Neural cell (in vitro differentiated cells): ENCODE data around the gene ATP1B1.

Source experiments
- EP300 ChIP-seq: fragments of 450-650 bp; conservative IDR thresholded peaks from 2 replicates; pipeline ENCODE4 v1.6.1; 2014; ENCODE audit warnings: antibody characterized with exemption, mild to moderate bottlenecking, moderate library complexity; ENCODE audit not compliant: poor library complexity, severe bottlenecking
- EZH2 ChIP-seq: fragments of 200-600, 300-800 bp; shearing (Covaris generic), sonication (generic); IDR thresholded peaks from 2 replicates; pipeline ENCODE4 v1.6.1; 2014; ENCODE audit warnings: antibody characterized with exemption, low read length, borderline replicate concordance, mild to moderate bottlenecking; ENCODE audit not compliant: insufficient read depth, poor library complexity, severe bottlenecking
- POLR2AphosphoS5 ChIP-seq: IDR thresholded peaks from 2 replicates; pipeline ENCODE4 v1.6.1; 2012
- RAD21 ChIP-seq: fragments of 450-650 bp; conservative IDR thresholded peaks from 2 replicates; pipeline ENCODE4 v1.6.1; 2014; ENCODE audit warnings: antibody characterized with exemption, mild to moderate bottlenecking, moderate library complexity
- TAF1 ChIP-seq: IDR thresholded peaks from 2 replicates; pipeline ENCODE4 v1.6.1; 2012; ENCODE audit warnings: low read depth
- TF ChIP-seq, protein P1 (sequence below): fragments of 450-650 bp; IDR thresholded peaks from 2 replicates; pipeline ENCODE4 v1.5.1; 2014; ENCODE audit warnings: antibody characterized with exemption, mild to moderate bottlenecking, moderate library complexity; ENCODE audit not compliant: poor library complexity, severe bottlenecking

DNA sequence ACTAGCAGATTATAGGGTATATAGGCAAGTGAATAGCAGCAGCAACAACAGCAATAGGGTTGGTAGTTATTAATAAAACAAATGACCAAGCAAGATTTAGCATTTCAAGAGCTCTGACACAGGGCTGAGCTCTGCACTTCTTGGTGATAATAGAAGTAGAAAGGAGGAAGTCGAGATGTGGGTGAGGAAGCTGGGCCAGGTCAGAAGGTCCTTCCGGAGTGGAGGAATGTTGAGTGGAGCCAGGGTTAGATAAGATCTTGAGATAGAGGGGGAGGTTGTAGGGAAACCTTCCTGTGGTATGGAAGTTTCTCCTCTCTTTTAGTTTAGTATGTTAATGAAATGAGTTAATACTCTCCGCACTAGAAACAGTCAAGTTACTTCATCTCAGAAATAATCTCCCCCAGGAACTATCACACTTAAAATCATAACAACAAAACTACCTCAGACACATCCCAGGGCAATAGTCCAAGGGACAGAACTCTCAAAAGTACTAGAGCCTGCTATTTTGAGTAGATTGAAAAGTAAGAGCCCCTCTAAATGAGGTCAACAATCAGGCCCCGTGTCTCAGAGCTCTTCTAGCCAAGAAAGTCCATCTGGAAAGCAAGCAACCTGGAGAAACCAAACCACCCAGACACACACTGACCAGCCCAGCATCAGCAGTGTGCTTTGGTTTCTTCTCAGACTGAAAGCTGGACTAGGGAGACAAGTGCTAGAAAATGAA is 45.4 kb upstream of the ATP1B1 start:
- TF ChIP-seq, protein P1, sequence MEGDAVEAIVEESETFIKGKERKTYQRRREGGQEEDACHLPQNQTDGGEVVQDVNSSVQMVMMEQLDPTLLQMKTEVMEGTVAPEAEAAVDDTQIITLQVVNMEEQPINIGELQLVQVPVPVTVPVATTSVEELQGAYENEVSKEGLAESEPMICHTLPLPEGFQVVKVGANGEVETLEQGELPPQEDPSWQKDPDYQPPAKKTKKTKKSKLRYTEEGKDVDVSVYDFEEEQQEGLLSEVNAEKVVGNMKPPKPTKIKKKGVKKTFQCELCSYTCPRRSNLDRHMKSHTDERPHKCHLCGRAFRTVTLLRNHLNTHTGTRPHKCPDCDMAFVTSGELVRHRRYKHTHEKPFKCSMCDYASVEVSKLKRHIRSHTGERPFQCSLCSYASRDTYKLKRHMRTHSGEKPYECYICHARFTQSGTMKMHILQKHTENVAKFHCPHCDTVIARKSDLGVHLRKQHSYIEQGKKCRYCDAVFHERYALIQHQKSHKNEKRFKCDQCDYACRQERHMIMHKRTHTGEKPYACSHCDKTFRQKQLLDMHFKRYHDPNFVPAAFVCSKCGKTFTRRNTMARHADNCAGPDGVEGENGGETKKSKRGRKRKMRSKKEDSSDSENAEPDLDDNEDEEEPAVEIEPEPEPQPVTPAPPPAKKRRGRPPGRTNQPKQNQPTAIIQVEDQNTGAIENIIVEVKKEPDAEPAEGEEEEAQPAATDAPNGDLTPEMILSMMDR: no peak
- TF ChIP-seq POLR2AphosphoS5: no peak
- TF ChIP-seq EP300: no peak
- TF ChIP-seq RAD21: no peak
- TF ChIP-seq TAF1: no peak
- TF ChIP-seq EZH2: no peak
